ENCODE data around the gene HMCES. TPM values are rescaled to one million over a fixed set of nuclear protein-coding genes. Genes with fewer than 3 reads are reported as not detected.
A peak's percentile ranks its signal among the peaks of the same experiment; 100 is the strongest.

The HMCES gene
- total and polyA plus RNA-seq, 2 donors (not counting 1 experiment from before 2014, with no cell fraction given): 22.5 to 35.6 TPM

- Mint-ChIP-seq H3K9me3 (ENCODE audit: insufficient read depth) (no peaks in the 10 kb centered on the region), H3K4me1 (peaks cover 27% of the 10 kb centered on the region), H3K27ac (peak overlapping the region; percentile 87), H3K27me3 (peaks cover 18% of the 10 kb centered on the region), H3K4me3 (peak overlapping the region; percentile 82)
- TF ChIP-seq CTCF (IDR thresholded peaks at IDR 0.05): peak; percentile 71
- TF ChIP-seq EZH2 (IDR thresholded peaks at IDR 0.05; ENCODE audit: borderline replicate concordance, insufficient read depth, low read depth, low read length, poor library complexity, severe bottlenecking): no peak
- ATAC-seq (ENCODE audit: low read depth) (peak; percentile 45), DNase-seq (peak; percentile 88)
- Histone ChIP-seq H3K4me1 (ENCODE audit: control insufficient read depth in 2 of 2, insufficient read depth in 2 of 2, low read length in 2 of 2) (peaks cover 26 to 40% of the 10 kb centered on the region in 2 donors), H3K27ac (ENCODE audit: low read length in 2 of 2) (peak overlapping the region in 1 of 2 donors; percentile 78), H3K79me2 (ENCODE audit: control insufficient read depth, insufficient read depth, low read length) (peaks cover 4% of the 10 kb centered on the region), H3K4me2 (replicated peaks; ENCODE audit: low read depth, low read length, poor library complexity, severe bottlenecking) (peak overlapping the region; percentile 97), H2AFZ (ENCODE audit: insufficient read depth, low read depth, low read length, poor library complexity, severe bottlenecking) (peak overlapping the region; percentile 94), H3K36me3 (replicated peaks in 1 of 2; ENCODE audit: control extremely low read depth in 1 of 2, control insufficient read depth in 1 of 2, extremely low read depth in 1 of 2, insufficient read depth in 2 of 2, low read length in 1 of 2) (no peaks in the 10 kb centered on the region), H3K27me3 (replicated peaks in 1 of 4; ENCODE audit: control extremely low read depth in 1 of 4, control insufficient read depth in 3 of 4, insufficient read depth in 4 of 4, low read length in 3 of 4) (peaks cover 0 to 30% (median 15%) of the 10 kb centered on the region in 4 experiments), H3K4me3 (ENCODE audit: control extremely low read depth in 1 of 5, extremely low read depth in 1 of 5, insufficient read depth in 1 of 5, low read depth in 2 of 5, low read length in 4 of 5) (peak overlapping the region; percentile 30 to 84 (median 82)), H3K9me3 (ENCODE audit: control extremely low read depth in 1 of 3, control insufficient read depth in 2 of 3, insufficient read depth in 1 of 3, low read length in 2 of 3) (no peaks in the 10 kb centered on the region), H3K9ac (ENCODE audit: low read length) (peak overlapping the region; percentile 74), H4K20me1 (ENCODE audit: control insufficient read depth, insufficient read depth, low read length, poor library complexity, severe bottlenecking) (peaks cover 19% of the 10 kb centered on the region)
- CTCF ChIA-PET: interaction anchor here (0.8 to 4.2 kb wide), 29 partner anchors 10 to 349 kb away, joined by 3 to 58 read pairs (median 6); partner anchors contain the start of genes COPG1 and HMCES
- under 1% methylated on average over 64 of the region's 65 CpGs for WGBS (ENCODE audit: insufficient coverage)
- intact Hi-C loops (cut with micrococcal nuclease): loop anchor here (1.0 to 2.0 kb wide), 4 partner anchors 11 to 260 kb away; no protein-coding TSS in a partner anchor
- POLR2A ChIA-PET: interaction anchor here (0.5 to 2.4 kb wide), 18 partner anchors 7 to 289 kb away, joined by 3 to 30 read pairs (median 4); partner anchors contain the start of genes CNBP, COPG1, HMCES and IFT122
Measured at GRCh38 chr3:129316248-129317013, 37.8 kb downstream of the HMCES start.

Data from B cell (primary cell).